GM23338 (cell line): ENCODE measurements around the gene FOXP1. TPM values are rescaled to one million over a fixed set of nuclear protein-coding genes. Genes with fewer than 3 reads are reported as not detected.

Experiments
- ATAC-seq: fragments of 200-7000 bp; cut with Tn5 transposase; 3 replicates; pipeline ENCODE4 v1.9.1; 2020
- DNase-seq: peaks from one replicate; pipeline ENCODE4 v3.0.0-alpha.2; 2015; ENCODE audit warnings: low spot score
- H2AFZ ChIP-seq: fragments of 200-600 bp; sonication (generic); 2 replicates; pipeline ENCODE4 v1.8.0; 2016; ENCODE audit warnings: antibody characterized with exemption, mild to moderate bottlenecking, moderate library complexity
- H3F3A ChIP-seq: fragments of 200-600 bp; sonication (generic); replicated peaks from 2 replicates; pipeline ENCODE4 v1.8.0; 2017; ENCODE audit warnings: antibody characterized with exemption, mixed run types, low read depth
- H3K27ac ChIP-seq: fragments of 200-600 bp; sonication (generic); 2 replicates; pipeline ENCODE4 v1.6.1; 2016; ENCODE audit warnings: low read depth
- H3K27me3 ChIP-seq: fragments of 200-600 bp; sonication (generic); 2 replicates; pipeline ENCODE4 v1.8.0; 2016; ENCODE audit warnings: mild to moderate bottlenecking, mixed run types, moderate library complexity; ENCODE audit not compliant: insufficient read depth
- H3K36me3 ChIP-seq: fragments of 200-600 bp; sonication (generic); 2 replicates; pipeline ENCODE4 v1.8.0; 2016; ENCODE audit warnings: mild to moderate bottlenecking; ENCODE audit not compliant: insufficient read depth
- H3K4me1 ChIP-seq: fragments of 200-600 bp; sonication (generic); 2 replicates; pipeline ENCODE4 v1.8.0; 2016; ENCODE audit warnings: mild to moderate bottlenecking, moderate library complexity; ENCODE audit not compliant: insufficient read depth
- H3K4me2 ChIP-seq: fragments of 200-600 bp; sonication (generic); 2 replicates; pipeline ENCODE4 v1.7.1; 2017; ENCODE audit warnings: mixed run types
- H3K4me3 ChIP-seq: fragments of 200-600 bp; sonication (generic); 2 replicates; pipeline ENCODE4 v1.6.1; 2016; ENCODE audit warnings: mixed run types
- H3K79me2 ChIP-seq: fragments of 200-600 bp; sonication (generic); replicated peaks from 2 replicates; pipeline ENCODE4 v1.8.0; 2017; ENCODE audit warnings: mild to moderate bottlenecking; ENCODE audit not compliant: insufficient read depth
- H3K9me2 ChIP-seq: fragments of 200-600 bp; sonication (generic); 2 replicates; pipeline ENCODE4 v1.8.0; 2017; ENCODE audit not compliant: insufficient read depth
- H4K20me1 ChIP-seq: fragments of 200-600 bp; sonication (generic); replicated peaks from 2 replicates; pipeline ENCODE4 v1.8.0; 2017; ENCODE audit warnings: mild to moderate bottlenecking; ENCODE audit not compliant: insufficient read depth
- H3K27ac Mint-ChIP-seq: 2 replicates; pipeline ENCODE4 v1.8.0; 2020; ENCODE audit warnings: inconsistent platforms, mild to moderate bottlenecking, moderate library complexity, mixed read lengths
- H3K27me3 Mint-ChIP-seq: 3 replicates; pipeline ENCODE4 v1.8.0; 2022; ENCODE audit warnings: low read depth, mild to moderate bottlenecking, moderate library complexity, mixed read lengths, inconsistent platforms; ENCODE audit not compliant: insufficient read depth, poor library complexity
- H3K36me3 Mint-ChIP-seq: 3 replicates; pipeline ENCODE4 v1.8.0; 2021; ENCODE audit warnings: low read depth, mild to moderate bottlenecking, inconsistent platforms, moderate library complexity, mixed read lengths
- H3K4me1 Mint-ChIP-seq: 3 replicates; pipeline ENCODE4 v1.8.0; 2020; ENCODE audit warnings: mild to moderate bottlenecking, inconsistent platforms, mixed read lengths
- H3K4me3 Mint-ChIP-seq: 3 replicates; pipeline ENCODE4 v1.8.0; 2021; ENCODE audit warnings: moderate library complexity, mild to moderate bottlenecking, inconsistent platforms, mixed read lengths
- H3K9me3 Mint-ChIP-seq: 3 replicates; pipeline ENCODE4 v1.8.0; 2020; ENCODE audit warnings: moderate library complexity, mild to moderate bottlenecking, inconsistent platforms, mixed read lengths
- CREB1 ChIP-seq: fragments of 250-450 bp; sonication (Bioruptor Pico); IDR thresholded peaks from 2 replicates; pipeline ENCODE4 v1.5.0; 2020; ENCODE audit warnings: low read depth, mild to moderate bottlenecking, moderate library complexity
- CTCF ChIP-seq, 2 experiments: fragments of 200-600 bp in 1 of 2; sonication (generic) in 1 of 2; conservative IDR thresholded peaks; 2 replicates each; pipeline versions ENCODE4 v1.5.1 to v1.6.1; 2016 to 2017; ENCODE audit warnings: antibody characterized with exemption in 2 of 2, low read depth in 2 of 2, mild to moderate bottlenecking in 2 of 2, moderate library complexity in 1 of 2
- ETS1 ChIP-seq: IDR thresholded peaks from 2 replicates; pipeline ENCODE4 v1.6.1; 2016; ENCODE audit warnings: antibody characterized with exemption
- EZH2 ChIP-seq: fragments of 200-600 bp; sonication (generic); IDR thresholded peaks from one replicate; pipeline ENCODE4 v1.8.0; 2017; ENCODE audit warnings: antibody characterized with exemption, mild to moderate bottlenecking, low read depth; ENCODE audit not compliant: unreplicated experiment
- EZH2phosphoT487 ChIP-seq: fragments of 200-600 bp; sonication (generic); IDR thresholded peaks from one replicate; pipeline ENCODE4 v1.8.1; 2018; ENCODE audit warnings: antibody characterized with exemption; ENCODE audit not compliant: unreplicated experiment
- JUNB ChIP-seq: IDR thresholded peaks from one replicate; pipeline ENCODE4 v1.6.1; 2016; ENCODE audit warnings: antibody characterized with exemption; ENCODE audit not compliant: unreplicated experiment
- NANOG ChIP-seq: IDR thresholded peaks from 2 replicates; pipeline ENCODE4 v1.6.1; 2016; ENCODE audit warnings: antibody characterized with exemption, borderline replicate concordance
- REST ChIP-seq: IDR thresholded peaks from one replicate; pipeline ENCODE4 v1.6.1; 2018; ENCODE audit warnings: antibody characterized with exemption; ENCODE audit not compliant: unreplicated experiment
- STAT1 ChIP-seq: IDR thresholded peaks from one replicate; pipeline ENCODE4 v1.6.1; 2016; ENCODE audit warnings: antibody characterized with exemption; ENCODE audit not compliant: unreplicated experiment
- ZNF114 ChIP-seq: fragments of 250-450 bp; sonication (Bioruptor Pico); IDR thresholded peaks from 2 replicates; pipeline ENCODE4 v1.5.0; 2020; ENCODE audit warnings: mild to moderate bottlenecking, moderate library complexity
- ZNF331 ChIP-seq: fragments of 250-450 bp; sonication (Bioruptor Pico); IDR thresholded peaks from 2 replicates; pipeline ENCODE4 v1.5.0; 2020; ENCODE audit warnings: low read depth, mild to moderate bottlenecking, moderate library complexity
- ZNF462 ChIP-seq: fragments of 250-450 bp; sonication (Bioruptor Pico); IDR thresholded peaks from 2 replicates; pipeline ENCODE4 v1.5.0; 2020; ENCODE audit warnings: mild to moderate bottlenecking, moderate library complexity
- polyA plus RNA-seq: library from polyadenylated mRNA; unstranded; fragments of >200 nt; fragmentation: Nextera tagmentation; extraction: Ambion mirVana; gene quantifications from 2 replicates; pipeline ENCODE4 v1.2.1, GENCODE V29; 2016
- total RNA-seq: library from RNA; depleted of rRNA; stranded (reverse); fragments of >200 nt; shearing (Covaris generic); gene quantifications from 2 replicates; pipeline ENCODE4 v1.2.3, GENCODE V29; 2014

FOXP1 gene
- total and polyA plus RNA-seq, 2 experiments from 2014 or later = 32.9 to 35.5 TPM

- Histone ChIP-seq H3F3A (no peaks in the 10 kb centered on the region), H3K27ac (no peak overlapping the region), H3K4me1 (no peaks in the 10 kb centered on the region), H3K9me2 (no peaks in the 10 kb centered on the region), H4K20me1 (no peaks in the 10 kb centered on the region), H3K4me3 (no peak overlapping the region), H3K27me3 (no peaks in the 10 kb centered on the region), H3K4me2 (no peak overlapping the region), H3K36me3 (no peaks in the 10 kb centered on the region), H2AFZ (no peak overlapping the region), H3K79me2 (no peaks in the 10 kb centered on the region)
- no peaks in the 10 kb centered on the region for H3K36me3 Mint-ChIP-seq
- no peaks in the 10 kb centered on the region for H3K4me1 Mint-ChIP-seq
- H3K4me3 Mint-ChIP-seq = no peak overlapping the region
- DNase-seq (no peak), ATAC-seq (no peak)
- H3K9me3 Mint-ChIP-seq = peaks cover 6% of the 10 kb centered on the region; the same call in 2 of the 3 replicates
- no peaks in the 10 kb centered on the region for H3K27me3 Mint-ChIP-seq
- TF ChIP-seq REST = no peak
- TF ChIP-seq ZNF462 = no peak
- no peak for TF ChIP-seq CREB1
- TF ChIP-seq JUNB = no peak
- TF ChIP-seq CTCF (conservative IDR thresholded peaks at IDR 0.05; ENCODE audit: low read depth in 2 of 2) = no peak
- TF ChIP-seq NANOG = no peak
- TF ChIP-seq ZNF331 = no peak
- TF ChIP-seq ETS1 = no peak
- TF ChIP-seq EZH2 = no peak
- no peak for TF ChIP-seq ZNF114 (CRISPR knock-in tag)
- TF ChIP-seq EZH2phosphoT487 = no peak
- TF ChIP-seq STAT1 = no peak
- no peak overlapping the region for H3K27ac Mint-ChIP-seq
Measured at GRCh38 chr3:71606582-71606981, 23.1 kb upstream of the FOXP1 start.
